GDM1 (cell line): ENCODE data around the gene LAMA5.

Experiments used
- DNase-seq: peaks from one replicate; lab custom pipeline; 2025; lab: John Stamatoyannopoulos, UW

The LAMA5 gene

GRCh38 chr20:62349556-62350097 lies 17.5 kb downstream of the LAMA5 start:
- no peak for DNase-seq

- no peak for DNase-seq
These were observed 18.5 kb downstream of the LAMA5 start for GRCh38 chr20:62348604-62349003.

GRCh38 chr20:62347445-62347844 lies 19.7 kb downstream of the LAMA5 start:
- no peak for DNase-seq

- DNase-seq: no peak
These were observed 20.0 kb downstream of the LAMA5 start for GRCh38 chr20:62347151-62347404.

GRCh38 chr20:62346398-62347150 lies 20.5 kb downstream of the LAMA5 start:
- no peak for DNase-seq

- no peak for DNase-seq
These were observed 21.3 kb downstream of the LAMA5 start for GRCh38 chr20:62345681-62346370.

GRCh38 chr20:62344782-62345181 lies 22.3 kb downstream of the LAMA5 start:
- DNase-seq: no peak

- no peak for DNase-seq
These were observed 23.0 kb downstream of the LAMA5 start for GRCh38 chr20:62344092-62344491.

- DNase-seq: no peak
These were observed 24.2 kb downstream of the LAMA5 start for GRCh38 chr20:62342910-62343309.

- no peak for DNase-seq
These were observed 27.5 kb downstream of the LAMA5 start for GRCh38 chr20:62339647-62340062.

GRCh38 chr20:62338294-62338620 lies 28.9 kb downstream of the LAMA5 start:
- DNase-seq: no peak

GRCh38 chr20:62337558-62338293 lies 29.4 kb downstream of the LAMA5 start:
- no peak for DNase-seq

- DNase-seq: no peak
These were observed 30.1 kb downstream of the LAMA5 start for GRCh38 chr20:62336775-62337557.

GRCh38 chr20:62336329-62336728 lies 30.8 kb downstream of the LAMA5 start:
- DNase-seq: no peak

- no peak for DNase-seq
These were observed 31.6 kb downstream of the LAMA5 start for GRCh38 chr20:62335532-62335931.

GRCh38 chr20:62334881-62335280 lies 32.2 kb downstream of the LAMA5 start:
- no peak for DNase-seq

GRCh38 chr20:62333820-62334595 lies 33.1 kb downstream of the LAMA5 start:
- no peak for DNase-seq

GRCh38 chr20:62332989-62333819 lies 33.9 kb downstream of the LAMA5 start:
- DNase-seq: no peak

- no peak for DNase-seq
These were observed 34.7 kb downstream of the LAMA5 start for GRCh38 chr20:62332421-62332820.

GRCh38 chr20:62331347-62331746 lies 35.8 kb downstream of the LAMA5 start:
- DNase-seq: no peak
